Breast epithelium (tissue), 4 donors: Measurements from ENCODE around the gene TARDBP. TPM values are rescaled to one million over a fixed set of nuclear protein-coding genes. Genes with fewer than 3 reads are reported as not detected.
"Not testable (repeated sequence)": the region's sequence is repeated elsewhere in the genome, so short reads cannot be mapped to it uniquely, and the experiment has no call there.

Source experiments
- DNase-seq, 2 donors: peaks; one replicate each; pipeline ENCODE4 v3.0.0-alpha.2; 2019; ENCODE audit warnings: low spot score in 2 of 2
- H3K27ac ChIP-seq, 2 donors: fragments of 200-600 bp; sonication (generic) in 1 of 2; one replicate each; pipeline ENCODE4 v1.5.1; 2016 to 2019; ENCODE audit warnings: mild to moderate bottlenecking in 1 of 2
- H3K27me3 ChIP-seq, 2 donors: fragments of 200-600 bp; sonication (generic) in 1 of 2; one replicate each; pipeline versions ENCODE4 v1.5.1 to v1.6.0; 2017 to 2019; ENCODE audit warnings: control low read depth in 1 of 2, mild to moderate bottlenecking in 1 of 2
- H3K36me3 ChIP-seq: fragments of 200-600 bp; one replicate; pipeline ENCODE4 v1.5.1; 2019
- H3K4me1 ChIP-seq, 2 donors: fragments of 200-600 bp; sonication (generic); one replicate each; pipeline ENCODE4 v1.5.1; 2016 to 2019; ENCODE audit warnings: control low read depth in 1 of 2
- H3K4me3 ChIP-seq, 3 donors: fragments of 200-600 bp; sonication (generic); 1 replicate in 2 of 3; 2 replicates in 1 of 3; pipeline ENCODE4 v1.5.1; 2016 to 2019; ENCODE audit warnings: mild to moderate bottlenecking in 3 of 3, moderate library complexity in 2 of 3
- H3K9me3 ChIP-seq, 2 donors: fragments of 200-600 bp; sonication (generic) in 1 of 2; one replicate each; pipeline ENCODE4 v1.5.1; 2016 to 2019; ENCODE audit warnings: control low read depth in 1 of 2
- CTCF ChIP-seq, 3 donors: fragments of 450-650 bp; IDR thresholded peaks; one replicate each; pipeline ENCODE4 v1.5.1; 2016 to 2017; ENCODE audit warnings: antibody characterized with exemption in 3 of 3, mild to moderate bottlenecking in 3 of 3, moderate library complexity in 3 of 3
- POLR2A ChIP-seq: fragments of 450-650 bp; IDR thresholded peaks from one replicate; pipeline ENCODE4 v1.6.1; 2016; ENCODE audit warnings: antibody characterized with exemption, mild to moderate bottlenecking, moderate library complexity
- POLR2AphosphoS5 ChIP-seq, 3 donors: sonication (generic); formaldehyde crosslinking; IDR thresholded peaks; one replicate each; pipeline ENCODE4 v1.6.1; 2017; ENCODE audit warnings: antibody characterized with exemption in 3 of 3
- intact Hi-C: fragments of 100-400 bp; cut with DNase I; formaldehyde crosslinking; loops from one replicate; pipeline ENCODE4 v1.15.1; 2023; ENCODE audit warnings: low total_unique reads
- total RNA-seq, 3 donors: library from RNA; depleted of rRNA; stranded (reverse); fragments of >200 nt; gene quantifications; one replicate each; pipeline ENCODE4 v1.1.0, GENCODE V29; 2016

The TARDBP gene
- total RNA-seq, 3 donors from 2014 or later: 113 to 165 (median 142) TPM

- Histone ChIP-seq H3K36me3 (no peaks in the 10 kb centered on the region), H3K9me3 (no peaks in the 10 kb centered on the region), H3K27ac (peak overlapping the region in 1 of 2 donors; percentile 17), H3K27me3 (no peaks in the 10 kb centered on the region), H3K4me3 (no peak overlapping the region), H3K4me1 (peaks cover 0 to 6% of the 10 kb centered on the region in 2 donors)
- intact Hi-C loops: no loop called here
- TF ChIP-seq CTCF (IDR thresholded peaks at IDR 0.05) (no peak), POLR2AphosphoS5 (IDR thresholded peaks at IDR 0.05) (no peak), POLR2A (no peak)
- DNase-seq: no peak
Measured at GRCh38 chr1:11062965-11063401, 50.5 kb downstream of the TARDBP start.

- H3K4me3 ChIP-seq, H3K4me1 ChIP-seq, H3K9me3 ChIP-seq, DNase-seq, H3K27ac ChIP-seq, H3K27me3 ChIP-seq, intact Hi-C loops, H3K36me3 ChIP-seq: not testable (repeated sequence)
Measured at GRCh38 chr1:11063937-11064537, 51.6 kb downstream of the TARDBP start.

- Histone ChIP-seq H3K4me1 (no peaks in the 10 kb centered on the region), H3K4me3 (no peak overlapping the region), H3K36me3 (no peaks in the 10 kb centered on the region), H3K27me3 (no peaks in the 10 kb centered on the region), H3K9me3 (no peaks in the 10 kb centered on the region), H3K27ac (no peak overlapping the region)
- TF ChIP-seq POLR2A (no peak), CTCF (IDR thresholded peaks at IDR 0.05) (no peak), POLR2AphosphoS5 (IDR thresholded peaks at IDR 0.05) (no peak)
- intact Hi-C loops: no loop called here
- no peak for DNase-seq
Measured at GRCh38 chr1:11064942-11065341, 52.5 kb downstream of the TARDBP start.

GRCh38 chr1:11065796-11066195 lies 53.3 kb downstream of the TARDBP start:
- H3K27ac ChIP-seq: no peak overlapping the region
- no peaks in the 10 kb centered on the region for H3K9me3 ChIP-seq
- H3K36me3 ChIP-seq: no peaks in the 10 kb centered on the region
- H3K4me3 ChIP-seq: no peak overlapping the region
- TF ChIP-seq POLR2AphosphoS5 (IDR thresholded peaks at IDR 0.05): no peak
- no peak for TF ChIP-seq CTCF (IDR thresholded peaks at IDR 0.05)
- TF ChIP-seq POLR2A: no peak
- intact Hi-C loops: no loop called here
- DNase-seq: no peak
- H3K27me3 ChIP-seq: no peaks in the 10 kb centered on the region
- no peaks in the 10 kb centered on the region for H3K4me1 ChIP-seq

GRCh38 chr1:11067716-11068599 lies 55.5 kb downstream of the TARDBP start:
- H3K27me3 ChIP-seq: no peaks in the 10 kb centered on the region
- no peaks in the 10 kb centered on the region for H3K4me1 ChIP-seq
- H3K27ac ChIP-seq: peak overlapping the region; percentile 54 to 74
- H3K36me3 ChIP-seq: no peaks in the 10 kb centered on the region
- intact Hi-C loops: no loop called here
- DNase-seq: peak; percentile 50 to 55
- H3K4me3 ChIP-seq: peak overlapping the region in 1 of 3 donors; percentile 37
- no peaks in the 10 kb centered on the region for H3K9me3 ChIP-seq
- TF ChIP-seq POLR2A (no peak), POLR2AphosphoS5 (IDR thresholded peaks at IDR 0.05) (no peak), CTCF (IDR thresholded peaks at IDR 0.05) (no peak)
